AG04449 (cell line): ENCODE results near the gene LARP4.
"Not testable (repeated sequence)": the region's sequence is repeated elsewhere in the genome, so short reads cannot be mapped to it uniquely, and the experiment has no call there.

Experiments used
- CTCF ChIA-PET: fragments of 350-600 bp; formaldehyde crosslinking; extraction: SDS; loops from one replicate; lab custom pipeline; 2021; ENCODE audit warnings: antibody characterized with exemption; lab: Yijun Ruan, JAX
- POLR2A ChIA-PET: fragments of 400-600, 350-600 bp; formaldehyde crosslinking; extraction: SDS; loops from one replicate; lab custom pipeline; 2020; ENCODE audit warnings: antibody characterized with exemption, inconsistent platforms; lab: Yijun Ruan, JAX
- DNase-seq: peaks from one replicate; pipeline ENCODE4 v3.0.0-alpha.2; 2010; ENCODE audit warnings: low read depth, low spot score
- H3K4me3 ChIP-seq: 2 replicates; pipeline ENCODE4 v1.5.1; 2011; ENCODE audit warnings: low read depth, mild to moderate bottlenecking, control low read depth, low read length
- TF ChIP-seq, protein P1 (sequence below): IDR thresholded peaks from one replicate; pipeline ENCODE4 v1.5.1; 2011; ENCODE audit warnings: mild to moderate bottlenecking, moderate library complexity, low read length, control low read depth, inconsistent platforms; ENCODE audit not compliant: insufficient read depth; ENCODE audit errors: missing control alignments

Gene LARP4

DNA sequence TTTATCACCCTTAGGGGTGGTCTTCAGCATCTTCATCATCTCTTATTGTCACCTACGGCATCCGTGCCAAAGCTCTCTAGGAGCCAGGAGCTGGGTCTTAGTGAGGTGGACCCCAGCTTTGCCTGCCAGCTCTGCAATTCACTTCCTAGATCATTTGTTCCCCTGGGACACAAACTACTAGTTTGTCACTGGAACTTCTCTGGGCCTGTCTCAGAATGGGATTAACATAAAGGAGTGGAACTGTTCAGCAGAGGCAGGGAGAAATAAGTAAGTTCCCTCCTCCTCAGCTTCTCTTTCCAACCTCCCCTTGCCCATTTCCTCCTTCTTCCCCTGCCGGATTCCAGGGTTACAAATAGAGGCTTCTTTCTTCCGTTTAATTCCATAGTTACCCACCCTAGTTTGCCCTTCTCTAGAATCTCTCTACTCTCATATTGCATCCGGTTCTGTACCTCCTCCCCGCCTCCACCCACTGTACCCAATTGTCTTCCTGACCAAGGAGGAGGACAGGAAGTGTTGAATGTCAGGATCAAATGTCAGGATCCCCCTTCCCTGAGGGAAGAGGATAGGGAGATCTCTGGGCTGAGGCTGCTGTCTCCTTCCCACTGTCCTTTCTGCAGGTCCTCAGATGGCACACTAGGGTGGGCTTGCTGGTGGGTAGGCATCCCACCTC lies 25.0 kb downstream of the LARP4 start:
- CTCF ChIA-PET, result interaction anchor here (0.6 to 0.9 kb wide), 2 partner anchors 14 to 110 kb away, joined by 3 read pairs; no protein-coding TSS in a partner anchor
- POLR2A ChIA-PET, result no interaction called here
- DNase-seq, result no peak
- TF ChIP-seq, protein P1, sequence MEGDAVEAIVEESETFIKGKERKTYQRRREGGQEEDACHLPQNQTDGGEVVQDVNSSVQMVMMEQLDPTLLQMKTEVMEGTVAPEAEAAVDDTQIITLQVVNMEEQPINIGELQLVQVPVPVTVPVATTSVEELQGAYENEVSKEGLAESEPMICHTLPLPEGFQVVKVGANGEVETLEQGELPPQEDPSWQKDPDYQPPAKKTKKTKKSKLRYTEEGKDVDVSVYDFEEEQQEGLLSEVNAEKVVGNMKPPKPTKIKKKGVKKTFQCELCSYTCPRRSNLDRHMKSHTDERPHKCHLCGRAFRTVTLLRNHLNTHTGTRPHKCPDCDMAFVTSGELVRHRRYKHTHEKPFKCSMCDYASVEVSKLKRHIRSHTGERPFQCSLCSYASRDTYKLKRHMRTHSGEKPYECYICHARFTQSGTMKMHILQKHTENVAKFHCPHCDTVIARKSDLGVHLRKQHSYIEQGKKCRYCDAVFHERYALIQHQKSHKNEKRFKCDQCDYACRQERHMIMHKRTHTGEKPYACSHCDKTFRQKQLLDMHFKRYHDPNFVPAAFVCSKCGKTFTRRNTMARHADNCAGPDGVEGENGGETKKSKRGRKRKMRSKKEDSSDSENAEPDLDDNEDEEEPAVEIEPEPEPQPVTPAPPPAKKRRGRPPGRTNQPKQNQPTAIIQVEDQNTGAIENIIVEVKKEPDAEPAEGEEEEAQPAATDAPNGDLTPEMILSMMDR, result no peak
- no peak overlapping the region for H3K4me3 ChIP-seq

DNA sequence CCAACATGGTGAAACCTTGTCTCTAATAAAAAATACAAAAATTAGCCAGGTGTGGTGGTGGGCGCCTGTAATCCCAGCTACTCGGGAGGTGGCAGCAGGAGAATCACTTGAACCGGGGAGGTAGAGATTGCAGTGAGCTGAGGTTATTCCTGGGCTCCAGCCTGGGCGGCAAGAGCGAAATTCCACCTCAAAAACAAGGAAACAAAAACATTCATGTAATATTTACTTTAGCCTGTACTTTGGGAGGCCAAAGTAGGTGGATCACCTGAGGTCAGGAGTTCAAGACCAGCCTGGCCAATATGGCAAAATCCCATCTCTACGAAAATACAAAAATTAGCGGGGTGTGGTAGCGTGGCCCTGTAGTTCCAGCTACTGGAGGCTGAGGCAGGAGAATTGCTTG lies 31.0 kb downstream of the LARP4 start:
- H3K4me3 ChIP-seq, POLR2A ChIA-PET, DNase-seq: not testable (repeated sequence)
- CTCF ChIA-PET, result interaction anchor here (1.0 kb wide), 1 partner anchor 12 kb away, joined by 3 read pairs; no protein-coding TSS in a partner anchor

DNA sequence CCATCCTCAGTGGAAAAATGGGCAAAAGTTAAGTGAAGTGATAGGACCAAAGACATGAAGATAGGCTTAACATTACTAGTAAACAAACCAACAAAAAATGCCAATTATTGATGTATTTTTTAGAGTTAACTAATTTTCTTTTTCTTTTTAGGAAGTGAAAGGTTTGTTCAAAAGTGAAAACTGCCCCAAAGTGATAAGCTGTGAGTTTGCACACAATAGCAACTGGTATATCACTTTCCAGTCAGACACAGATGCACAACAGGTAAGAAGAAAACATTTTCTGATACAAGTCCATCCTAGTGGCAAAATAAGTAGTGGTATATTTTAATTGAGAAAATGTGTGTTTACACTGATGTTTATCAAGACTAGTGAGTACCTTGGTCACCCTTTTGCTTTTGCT lies 39.6 kb downstream of the LARP4 start:
- ChIA-PET POLR2A (no interaction called here), CTCF (interaction anchor here (1.3 kb wide), 1 partner anchor 14 kb away, joined by 3 read pairs; no protein-coding TSS in a partner anchor)
- DNase-seq, result no peak
- TF ChIP-seq, protein P1, result no peak
- no peak overlapping the region for H3K4me3 ChIP-seq

DNA sequence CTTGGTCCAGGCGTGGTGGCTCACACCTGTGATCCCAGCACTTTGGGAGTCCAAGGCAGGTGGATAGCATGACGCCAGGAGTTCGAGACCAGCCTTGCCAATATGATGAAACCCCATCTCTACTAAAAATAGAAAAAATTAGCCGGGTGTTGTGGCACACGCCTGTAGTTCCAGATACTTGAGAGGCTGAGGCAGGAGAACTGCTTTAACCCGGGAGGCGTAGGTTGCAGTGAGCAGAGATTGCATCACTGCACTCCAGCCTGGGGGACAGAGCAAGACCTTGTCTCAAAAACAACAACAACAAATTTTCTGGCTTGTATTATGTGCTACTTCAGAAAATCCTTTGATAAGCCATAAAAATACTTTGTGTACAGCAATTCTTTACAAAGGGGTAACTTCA lies 41.1 kb downstream of the LARP4 start:
- TF ChIP-seq, protein P1, result no peak
- H3K4me3 ChIP-seq, result no peak overlapping the region
- POLR2A ChIA-PET, result no interaction called here
- CTCF ChIA-PET, result no interaction called here
- no peak for DNase-seq

DNA sequence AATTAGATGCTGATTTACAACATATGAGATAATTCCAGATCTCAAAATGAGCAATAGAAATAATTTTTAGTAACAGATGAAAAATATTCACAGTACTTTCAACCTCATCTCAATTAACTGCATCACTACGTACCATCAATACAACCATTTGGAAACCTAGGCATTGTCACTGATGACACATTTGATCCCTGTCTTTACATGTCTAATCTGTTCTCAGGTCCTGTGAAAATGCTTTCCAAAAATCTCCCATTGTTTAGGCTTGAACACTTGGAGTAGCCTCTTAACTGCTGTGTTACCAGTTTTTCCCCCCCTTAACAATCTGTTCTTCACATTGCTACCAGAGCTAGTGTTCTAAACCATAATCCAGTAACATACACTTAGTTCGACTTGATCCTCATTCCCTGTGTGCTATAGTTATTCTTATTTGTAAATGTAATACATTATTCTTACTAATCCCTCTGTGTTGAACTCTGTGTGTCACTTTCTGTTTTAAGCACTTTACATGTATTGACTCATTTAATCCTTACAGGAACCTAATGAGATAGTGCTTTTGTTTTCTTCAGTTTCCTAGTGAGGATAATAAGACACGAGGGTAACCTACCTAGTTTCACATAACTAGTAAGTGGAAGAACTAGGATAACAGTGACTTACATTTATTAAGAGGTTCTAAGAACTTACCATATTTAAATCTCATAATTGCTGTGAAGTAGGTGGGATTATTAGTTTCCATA lies 41.7 kb downstream of the LARP4 start:
- H3K4me3 ChIP-seq, result no peak overlapping the region
- ChIA-PET CTCF (interaction anchor here (0.8 kb wide), 1 partner anchor 9 kb away, joined by 3 read pairs; no protein-coding TSS in a partner anchor), POLR2A (no interaction called here)
- TF ChIP-seq, protein P1, result no peak
- no peak for DNase-seq

DNA sequence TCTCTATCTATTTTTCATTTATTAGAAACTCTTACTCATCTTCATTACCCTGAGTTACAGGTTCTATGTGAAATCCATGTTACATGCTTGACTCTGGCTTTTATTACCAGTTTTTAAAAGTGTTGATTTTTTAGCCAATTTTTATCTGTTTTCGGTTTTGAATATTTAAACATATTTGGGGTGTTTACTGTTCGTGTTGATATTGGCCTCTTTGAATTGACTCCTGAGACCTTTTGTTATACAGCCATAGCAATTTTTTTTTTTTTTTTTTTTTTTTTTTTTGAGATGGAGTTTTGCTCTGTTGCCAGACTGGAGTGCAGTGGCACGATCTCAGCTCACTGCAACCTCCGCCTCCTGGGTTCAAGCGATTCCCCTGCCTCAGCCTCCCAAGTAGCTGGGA lies 49.0 kb downstream of the LARP4 start:
- POLR2A ChIA-PET, CTCF ChIA-PET, H3K4me3 ChIP-seq, DNase-seq: not testable (repeated sequence)

DNA sequence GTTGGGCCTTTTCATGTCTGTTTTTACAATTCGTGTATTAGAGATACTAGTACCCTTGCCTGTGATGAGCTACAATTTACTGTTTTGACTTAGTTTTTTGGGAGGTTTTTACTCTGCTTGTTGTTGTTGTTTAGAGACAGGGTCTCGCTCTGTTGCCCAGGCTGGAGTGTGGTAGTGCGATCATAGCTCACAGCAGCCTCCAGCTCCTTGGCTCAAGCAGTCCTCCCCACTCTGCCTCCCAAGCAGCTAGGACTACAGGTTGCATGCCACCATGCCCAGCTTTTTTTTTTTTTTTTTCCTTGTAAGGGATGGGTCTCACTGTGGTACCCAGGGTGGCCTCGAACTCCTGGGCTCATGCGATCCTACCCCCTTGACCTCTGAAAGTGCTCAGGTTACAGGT lies 52.1 kb downstream of the LARP4 start:
- DNase-seq, result no peak
- no peak overlapping the region for H3K4me3 ChIP-seq
- ChIA-PET CTCF (interaction anchor here (1.0 kb wide), 1 partner anchor 185 kb away, joined by 3 read pairs; no protein-coding TSS in a partner anchor), POLR2A (no interaction called here)
- TF ChIP-seq, protein P1, result no peak
